Measurements from ENCODE around the gene DIAPH3.

DIAPH3 gene

GRCh38 chr13:59635589-59635988 is 528.1 kb downstream of the DIAPH3 start:
- no peak for TF ChIP-seq CTCF (conservative IDR thresholded peaks at IDR 0.05; ENCODE audit: control insufficient read depth, insufficient read depth, low read depth, low read length)
- no peak overlapping the region for H3K4me3 ChIP-seq (ENCODE audit: control insufficient read depth, low read depth, low read length)
- no peak for DNase-seq (ENCODE audit: low read depth)

- TF ChIP-seq CTCF (conservative IDR thresholded peaks at IDR 0.05; ENCODE audit: control insufficient read depth, insufficient read depth, low read depth, low read length), result no peak
- no peak overlapping the region for H3K4me3 ChIP-seq (ENCODE audit: control insufficient read depth, low read depth, low read length)
- DNase-seq (ENCODE audit: low read depth), result no peak
Observed at GRCh38 chr13:59633290-59633689, 530.4 kb downstream of the DIAPH3 start.

- no peak for TF ChIP-seq CTCF (conservative IDR thresholded peaks at IDR 0.05; ENCODE audit: control insufficient read depth, insufficient read depth, low read depth, low read length)
- DNase-seq (ENCODE audit: low read depth), result no peak
Observed at GRCh38 chr13:59631271-59631670, 532.5 kb downstream of the DIAPH3 start.

GRCh38 chr13:59625111-59625510 is 538.6 kb downstream of the DIAPH3 start:
- no peak for TF ChIP-seq CTCF (conservative IDR thresholded peaks at IDR 0.05; ENCODE audit: control insufficient read depth, insufficient read depth, low read depth, low read length)
- DNase-seq (ENCODE audit: low read depth), result no peak
- H3K4me3 ChIP-seq (ENCODE audit: control insufficient read depth, low read depth, low read length), result no peak overlapping the region

More at GRCh38 chr13:59631271-59631670, 532.5 kb downstream of the DIAPH3 start:
- H3K4me3 ChIP-seq (ENCODE audit: control insufficient read depth, low read depth, low read length), result no peak overlapping the region

- no peak for DNase-seq (ENCODE audit: low read depth)
- TF ChIP-seq CTCF (conservative IDR thresholded peaks at IDR 0.05; ENCODE audit: control insufficient read depth, insufficient read depth, low read depth, low read length), result no peak
- H3K4me3 ChIP-seq (ENCODE audit: control insufficient read depth, low read depth, low read length), result no peak overlapping the region
Observed at GRCh38 chr13:59623206-59623915, 540.4 kb downstream of the DIAPH3 start.

- no peak for TF ChIP-seq CTCF (conservative IDR thresholded peaks at IDR 0.05; ENCODE audit: control insufficient read depth, insufficient read depth, low read depth, low read length)
- no peak for DNase-seq (ENCODE audit: low read depth)
- H3K4me3 ChIP-seq (ENCODE audit: control insufficient read depth, low read depth, low read length), result no peak overlapping the region
Observed at GRCh38 chr13:59621773-59622172, 542.0 kb downstream of the DIAPH3 start.
